ENCODE results near the gene PTCHD4. TPM values are rescaled to one million over a fixed set of nuclear protein-coding genes. Genes with fewer than 3 reads are reported as not detected.
"Not testable (repeated sequence)": the region's sequence is repeated elsewhere in the genome, so short reads cannot be mapped to it uniquely, and the experiment has no call there.

PTCHD4 gene
- total and polyA plus RNA-seq, 3 donors from 2014 or later, result 0.17 to 1.6 (median 0.68) TPM

DNA sequence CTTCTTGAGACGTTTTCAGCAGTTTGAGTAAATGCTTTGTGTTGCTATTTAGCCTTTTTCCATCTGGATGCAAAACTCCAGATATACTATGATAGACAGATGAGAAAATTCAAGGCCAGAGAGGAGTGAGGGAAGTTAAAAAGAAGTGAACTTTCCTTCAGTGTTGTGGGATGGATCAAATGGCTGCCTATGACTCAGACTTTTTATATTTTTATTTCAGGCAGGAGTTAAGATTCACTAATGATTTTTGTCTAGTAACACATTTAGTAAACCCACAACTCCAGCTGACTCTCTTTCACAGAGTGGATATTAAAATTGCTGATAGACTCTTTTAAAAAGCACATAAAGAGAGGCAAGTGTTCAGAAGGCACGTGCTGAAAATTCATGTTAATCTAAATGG, 23.2 kb upstream of the PTCHD4 start:
- DNase-seq, result no peak
- no peak for TF ChIP-seq POLR2A (IDR thresholded peaks at IDR 0.05)
- TF ChIP-seq, protein P1, sequence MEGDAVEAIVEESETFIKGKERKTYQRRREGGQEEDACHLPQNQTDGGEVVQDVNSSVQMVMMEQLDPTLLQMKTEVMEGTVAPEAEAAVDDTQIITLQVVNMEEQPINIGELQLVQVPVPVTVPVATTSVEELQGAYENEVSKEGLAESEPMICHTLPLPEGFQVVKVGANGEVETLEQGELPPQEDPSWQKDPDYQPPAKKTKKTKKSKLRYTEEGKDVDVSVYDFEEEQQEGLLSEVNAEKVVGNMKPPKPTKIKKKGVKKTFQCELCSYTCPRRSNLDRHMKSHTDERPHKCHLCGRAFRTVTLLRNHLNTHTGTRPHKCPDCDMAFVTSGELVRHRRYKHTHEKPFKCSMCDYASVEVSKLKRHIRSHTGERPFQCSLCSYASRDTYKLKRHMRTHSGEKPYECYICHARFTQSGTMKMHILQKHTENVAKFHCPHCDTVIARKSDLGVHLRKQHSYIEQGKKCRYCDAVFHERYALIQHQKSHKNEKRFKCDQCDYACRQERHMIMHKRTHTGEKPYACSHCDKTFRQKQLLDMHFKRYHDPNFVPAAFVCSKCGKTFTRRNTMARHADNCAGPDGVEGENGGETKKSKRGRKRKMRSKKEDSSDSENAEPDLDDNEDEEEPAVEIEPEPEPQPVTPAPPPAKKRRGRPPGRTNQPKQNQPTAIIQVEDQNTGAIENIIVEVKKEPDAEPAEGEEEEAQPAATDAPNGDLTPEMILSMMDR (IDR thresholded peaks at IDR 0.05), result no peak
- intact Hi-C loops (cut with DNase I; ENCODE audit: low total_unique reads), result no loop called here
- WGBS, 2 donors, result 43 to 51% methylated on average over 2 of the region's 2 CpGs
- H3K36me3 ChIP-seq (ENCODE audit: low read depth, missing control alignments), result no peaks in the 10 kb centered on the region
- no peaks in the 10 kb centered on the region for H3K4me1 ChIP-seq
- H3K27ac ChIP-seq, result no peak overlapping the region
- H3K9me3 ChIP-seq, result no peaks in the 10 kb centered on the region
- H3K27me3 ChIP-seq, result no peaks in the 10 kb centered on the region
- no peak overlapping the region for H3K4me3 ChIP-seq

DNA sequence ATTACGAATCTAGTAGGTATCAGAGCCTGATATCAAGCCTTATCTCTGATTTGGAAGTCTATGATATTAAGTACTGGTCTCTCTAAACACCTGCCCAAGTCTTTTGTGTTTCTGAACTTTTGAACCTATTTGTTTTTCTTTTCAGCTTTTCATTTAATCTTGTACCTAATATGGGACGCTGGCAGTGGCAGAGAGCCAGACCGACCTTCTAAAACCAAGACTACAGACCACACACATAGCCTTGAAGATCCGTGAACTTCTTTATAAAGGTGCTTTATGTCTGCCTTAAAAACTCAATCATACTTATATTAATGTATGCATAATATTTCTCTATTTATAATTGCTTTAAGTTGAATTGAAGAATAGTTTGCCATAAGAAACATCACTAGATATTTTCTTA, 12.6 kb upstream of the PTCHD4 start:
- no peak for DNase-seq
- WGBS, 2 donors, result 59 to 71% methylated on average over 4 of the region's 4 CpGs
- H3K27ac ChIP-seq, result no peak overlapping the region
- no peaks in the 10 kb centered on the region for H3K9me3 ChIP-seq
- H3K27me3 ChIP-seq, result no peaks in the 10 kb centered on the region
- TF ChIP-seq, protein P1 (IDR thresholded peaks at IDR 0.05), result no peak
- no peak for TF ChIP-seq POLR2A (IDR thresholded peaks at IDR 0.05)
- no peaks in the 10 kb centered on the region for H3K4me1 ChIP-seq
- no peaks in the 10 kb centered on the region for H3K36me3 ChIP-seq (ENCODE audit: low read depth, missing control alignments)
- H3K4me3 ChIP-seq, result no peak overlapping the region
- intact Hi-C loops (cut with DNase I; ENCODE audit: low total_unique reads), result no loop called here

DNA sequence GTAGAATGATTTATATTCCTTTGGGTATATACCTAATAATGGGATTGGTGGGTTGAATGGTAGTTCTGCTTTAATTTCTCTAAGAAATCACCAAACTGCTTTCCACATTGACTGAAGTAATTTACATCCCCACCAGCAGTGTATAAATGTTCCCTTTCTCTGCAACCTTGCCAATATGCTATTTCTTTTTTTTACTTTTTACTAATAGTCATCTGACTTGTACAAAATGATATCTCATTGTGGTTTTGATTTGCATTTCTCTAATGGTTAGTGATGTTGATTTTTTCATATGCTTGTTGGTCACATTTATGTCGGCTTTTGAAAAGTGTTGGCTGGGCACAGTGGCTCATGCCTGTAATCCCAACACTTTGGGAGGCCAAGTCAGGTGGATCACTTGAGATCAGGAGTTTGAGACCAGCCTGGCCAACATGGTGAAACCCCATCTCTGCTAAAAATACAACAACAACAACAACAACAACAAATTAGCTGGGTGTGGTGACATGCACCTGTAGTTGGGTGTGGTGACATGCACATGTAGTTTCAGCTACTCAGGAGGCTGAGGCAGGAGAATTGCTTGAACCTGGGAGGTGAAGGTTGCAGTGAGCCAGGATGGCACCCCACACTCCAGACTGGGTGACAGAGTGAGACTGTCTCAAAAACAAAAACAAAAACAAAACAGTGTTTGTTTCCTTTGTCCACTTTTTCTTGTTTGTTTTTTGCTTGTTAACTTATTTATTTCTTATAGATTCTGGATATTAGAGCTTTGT, 11.2 kb upstream of the PTCHD4 start:
- H3K27ac ChIP-seq; H3K27me3 ChIP-seq; DNase-seq; H3K4me3 ChIP-seq; H3K36me3 ChIP-seq (ENCODE audit: low read depth, missing control alignments); H3K9me3 ChIP-seq; H3K4me1 ChIP-seq; intact Hi-C loops (cut with DNase I; ENCODE audit: low total_unique reads): not testable (repeated sequence)
- 43 to 94% methylated on average over 1 of the region's 1 CpG for WGBS, 2 donors

DNA sequence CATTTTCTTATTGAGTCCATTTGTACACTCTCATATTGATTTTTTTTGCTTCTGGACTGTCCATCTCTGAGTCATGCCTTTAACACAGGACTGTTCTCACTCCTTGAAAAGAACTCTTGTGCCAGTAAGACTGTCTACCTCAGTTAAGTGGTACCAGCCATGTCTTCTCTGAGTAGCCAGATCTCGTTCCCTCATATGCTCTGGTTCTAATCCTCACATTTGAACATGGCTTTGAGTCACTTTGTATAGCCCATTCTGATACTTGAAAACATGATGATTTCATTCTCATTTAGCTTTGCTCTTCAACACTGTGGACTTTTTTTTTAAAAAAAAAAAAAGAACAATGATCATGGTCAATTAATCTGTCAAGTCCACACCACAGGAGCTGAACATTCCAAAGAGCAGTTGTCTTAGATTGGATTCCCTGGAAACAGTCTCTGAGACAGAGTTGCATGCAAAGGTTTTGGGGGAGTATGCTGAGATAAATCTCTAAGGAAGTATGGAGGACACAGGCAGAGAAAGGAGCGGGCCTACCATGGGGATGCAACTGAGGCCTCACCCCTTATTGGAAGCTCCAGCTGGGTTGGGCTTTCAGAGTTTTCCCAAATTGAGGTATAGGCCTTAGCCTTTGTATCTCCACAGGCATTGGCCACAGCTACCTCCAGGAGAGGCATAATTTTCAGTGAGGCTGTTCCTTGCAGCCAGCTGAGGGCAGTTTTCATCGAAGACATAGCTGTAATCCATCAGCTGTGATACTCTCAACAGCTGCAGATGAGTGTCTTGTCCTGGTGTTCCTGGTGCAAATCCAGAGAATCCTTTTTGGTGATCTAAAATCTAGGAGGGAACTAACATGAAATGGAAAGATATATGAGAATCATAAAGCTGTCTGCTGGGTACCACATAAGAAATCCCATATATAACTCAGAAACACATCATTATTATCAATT, 6.0 kb upstream of the PTCHD4 start:
- 91 to 94% methylated on average over 3 of the region's 3 CpGs for WGBS, 2 donors
- Histone ChIP-seq H3K4me3 (no peak overlapping the region), H3K9me3 (no peaks in the 10 kb centered on the region), H3K36me3 (ENCODE audit: low read depth, missing control alignments) (no peaks in the 10 kb centered on the region), H3K4me1 (no peaks in the 10 kb centered on the region), H3K27ac (no peak overlapping the region), H3K27me3 (no peaks in the 10 kb centered on the region)
- TF ChIP-seq, protein P1 (IDR thresholded peaks at IDR 0.05), result no peak
- no peak for TF ChIP-seq POLR2A (IDR thresholded peaks at IDR 0.05)
- DNase-seq, result no peak
- intact Hi-C loops (cut with DNase I; ENCODE audit: low total_unique reads), result no loop called here

DNA sequence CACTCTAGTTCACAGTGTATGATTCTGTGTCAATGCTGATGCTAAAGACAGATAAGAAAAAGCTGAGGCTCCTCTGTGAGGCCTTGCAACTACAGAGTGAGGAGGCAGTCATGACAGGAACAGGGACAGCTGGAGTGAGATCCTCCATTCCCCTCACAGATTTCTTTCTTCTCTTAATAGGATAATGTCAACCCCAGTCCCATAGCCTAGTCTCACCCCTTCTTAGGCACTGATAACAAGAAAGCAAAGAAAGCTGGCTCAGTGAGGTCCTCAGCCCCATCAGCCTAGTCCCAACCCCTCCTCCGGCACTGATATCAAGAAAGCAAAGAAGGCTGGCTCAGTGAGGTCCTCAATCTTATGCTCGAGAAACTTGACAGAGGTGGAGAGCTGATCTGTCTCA, 2.1 kb upstream of the PTCHD4 start:
- WGBS, 2 donors, result 85 to 86% methylated on average over 2 of the region's 2 CpGs
- intact Hi-C loops (cut with DNase I; ENCODE audit: low total_unique reads), result no loop called here
- Histone ChIP-seq H3K4me1 (no peaks in the 10 kb centered on the region), H3K36me3 (ENCODE audit: low read depth, missing control alignments) (no peaks in the 10 kb centered on the region), H3K9me3 (no peaks in the 10 kb centered on the region), H3K27me3 (no peaks in the 10 kb centered on the region), H3K4me3 (no peak overlapping the region), H3K27ac (no peak overlapping the region)
- no peak for DNase-seq
- TF ChIP-seq POLR2A (IDR thresholded peaks at IDR 0.05), result no peak
- TF ChIP-seq, protein P1 (IDR thresholded peaks at IDR 0.05), result no peak

Measured in testis (tissue), 3 donors.